Gastrocnemius medialis (tissue), 4 donors: ENCODE data around the gene ANKRD33B. TPM values are rescaled to one million over a fixed set of nuclear protein-coding genes. Genes with fewer than 3 reads are reported as not detected.
"Not testable (repeated sequence)": the region's sequence is repeated elsewhere in the genome, so short reads cannot be mapped to it uniquely, and the experiment has no call there.

Experiments used
- ATAC-seq, 2 donors: fragments of 150-250 bp; one replicate each; pipeline ENCODE4 v1.9.1; 2016
- DNase-seq, 2 donors: peaks; one replicate each; pipeline ENCODE4 v3.0.0-alpha.2; 2019
- H3K27ac ChIP-seq, 4 donors: fragments of 200-600 bp; sonication (generic); 1 replicate in 1 of 4; 2 replicates in 3 of 4; pipeline ENCODE4 v1.5.1; 2016 to 2018; ENCODE audit warnings: mild to moderate bottlenecking in 2 of 4, moderate library complexity in 1 of 4
- H3K27me3 ChIP-seq, 3 donors: fragments of 200-600 bp; sonication (generic) in 2 of 3; 1 replicate in 1 of 3; 2 replicates in 2 of 3; pipeline versions ENCODE4 v1.5.1 to v1.6.0; 2016 to 2019; ENCODE audit warnings: mild to moderate bottlenecking in 1 of 3, moderate library complexity in 1 of 3
- H3K36me3 ChIP-seq, 2 donors: fragments of 200-600 bp; sonication (generic) in 1 of 2; one replicate each; pipeline ENCODE4 v1.5.1; 2017 to 2018
- H3K4me1 ChIP-seq, 2 donors: fragments of 200-600 bp; sonication (generic) in 1 of 2; one replicate each; pipeline ENCODE4 v1.5.1; 2016 to 2017; ENCODE audit warnings: mild to moderate bottlenecking in 2 of 2
- H3K4me3 ChIP-seq, 4 donors: fragments of 200-600 bp; sonication (generic) in 3 of 4; 1 replicate in 1 of 4; 2 replicates in 3 of 4; pipeline ENCODE4 v1.5.1; 2016 to 2019; ENCODE audit warnings: mild to moderate bottlenecking in 2 of 4
- H3K9me3 ChIP-seq, 3 donors: fragments of 200-600 bp; sonication (generic) in 2 of 3; 1 replicate in 1 of 3; 2 replicates in 2 of 3; pipeline ENCODE4 v1.5.1; 2016 to 2019
- POLR2A ChIP-seq, 2 donors: fragments of 450-650 bp; IDR thresholded peaks; one replicate each; pipeline ENCODE4 v1.6.1; 2017; ENCODE audit warnings: antibody characterized with exemption in 2 of 2, mild to moderate bottlenecking in 2 of 2, moderate library complexity in 2 of 2
- in situ Hi-C, 4 donors: fragments of 200-750 bp; cut with MboI; loops; one replicate each; pipeline versions ENCODE4 v1.15.0 to v1.8.0; 2017; ENCODE audit warnings: low sequenced_read_pairs in 4 of 4
- intact Hi-C: fragments of 100-400 bp; cut with DNase I; formaldehyde crosslinking; loops from one replicate; pipeline ENCODE4 v1.15.1; 2023; ENCODE audit warnings: low total_unique reads
- total RNA-seq, 4 donors: library from RNA; depleted of rRNA; stranded (reverse); fragments of >200 nt; gene quantifications; one replicate each; pipeline versions ENCODE4 v1.1.0 to v1.2.3, GENCODE V29; 2016
- TF ChIP-seq, protein P1 (sequence below), 5 experiments: fragments of 450-650 bp in 3 of 5; fragments of 200-600 bp in 2 of 5; sonication (generic) in 2 of 5; IDR thresholded peaks in 4 of 5; conservative IDR thresholded peaks in 1 of 5; 1 replicate in 4 of 5; 2 replicates in 1 of 5; pipeline ENCODE4 v1.5.1; 2016 to 2019; ENCODE audit warnings: antibody characterized with exemption in 5 of 5, mild to moderate bottlenecking in 3 of 5, moderate library complexity in 3 of 5

The ANKRD33B gene
- total RNA-seq, 4 donors from 2014 or later = 2.2 to 38.9 (median 15.1) TPM

DNA sequence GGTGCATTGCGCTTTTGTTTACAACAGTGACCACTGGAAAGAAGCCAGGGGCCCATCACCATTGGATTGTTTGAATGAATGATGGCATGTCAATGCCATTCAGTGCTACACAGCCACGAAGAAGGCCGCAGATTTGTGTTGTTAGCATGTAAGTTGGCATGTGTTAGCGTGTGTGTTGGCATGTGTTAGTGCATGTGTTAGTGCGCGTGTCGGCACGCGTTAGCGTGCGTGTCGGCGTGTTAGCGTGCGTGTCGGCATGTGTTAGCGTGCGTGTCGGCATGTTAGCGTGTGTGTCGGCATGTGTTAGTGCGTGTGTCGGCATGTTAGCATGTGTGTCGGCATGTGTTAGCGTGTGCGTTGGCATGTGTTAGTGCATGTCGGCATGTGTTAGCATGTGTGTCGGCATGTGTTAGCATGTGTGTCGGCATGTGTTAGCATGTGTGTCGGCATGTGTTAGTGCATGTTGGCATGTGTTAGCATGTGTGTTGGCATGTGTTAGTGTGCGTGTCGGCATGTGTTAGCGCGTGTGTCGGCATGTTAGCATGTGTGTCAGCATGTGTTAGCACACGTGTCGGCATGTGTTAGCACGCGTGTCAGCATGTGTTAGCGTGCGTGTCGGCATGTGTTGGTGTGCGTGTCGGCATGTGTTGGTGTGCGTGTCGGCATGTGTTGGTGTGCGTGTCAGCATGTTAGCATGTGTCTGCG, 15.3 kb upstream of the ANKRD33B start:
- DNase-seq (no peak), ATAC-seq (no peak)
- intact Hi-C loops = no loop called here
- in situ Hi-C loops = no loop called here
- Histone ChIP-seq H3K36me3 (no peaks in the 10 kb centered on the region), H3K4me3 (no peak overlapping the region), H3K27ac (no peak overlapping the region), H3K27me3 (no peaks in the 10 kb centered on the region), H3K9me3 (no peaks in the 10 kb centered on the region), H3K4me1 (no peaks in the 10 kb centered on the region)
- TF ChIP-seq, protein P1, sequence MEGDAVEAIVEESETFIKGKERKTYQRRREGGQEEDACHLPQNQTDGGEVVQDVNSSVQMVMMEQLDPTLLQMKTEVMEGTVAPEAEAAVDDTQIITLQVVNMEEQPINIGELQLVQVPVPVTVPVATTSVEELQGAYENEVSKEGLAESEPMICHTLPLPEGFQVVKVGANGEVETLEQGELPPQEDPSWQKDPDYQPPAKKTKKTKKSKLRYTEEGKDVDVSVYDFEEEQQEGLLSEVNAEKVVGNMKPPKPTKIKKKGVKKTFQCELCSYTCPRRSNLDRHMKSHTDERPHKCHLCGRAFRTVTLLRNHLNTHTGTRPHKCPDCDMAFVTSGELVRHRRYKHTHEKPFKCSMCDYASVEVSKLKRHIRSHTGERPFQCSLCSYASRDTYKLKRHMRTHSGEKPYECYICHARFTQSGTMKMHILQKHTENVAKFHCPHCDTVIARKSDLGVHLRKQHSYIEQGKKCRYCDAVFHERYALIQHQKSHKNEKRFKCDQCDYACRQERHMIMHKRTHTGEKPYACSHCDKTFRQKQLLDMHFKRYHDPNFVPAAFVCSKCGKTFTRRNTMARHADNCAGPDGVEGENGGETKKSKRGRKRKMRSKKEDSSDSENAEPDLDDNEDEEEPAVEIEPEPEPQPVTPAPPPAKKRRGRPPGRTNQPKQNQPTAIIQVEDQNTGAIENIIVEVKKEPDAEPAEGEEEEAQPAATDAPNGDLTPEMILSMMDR (IDR thresholded peaks at IDR 0.05 in 4 of 5, conservative IDR thresholded peaks at IDR 0.05 in 1 of 5) = no peak
- no peak for TF ChIP-seq POLR2A (IDR thresholded peaks at IDR 0.05)

DNA sequence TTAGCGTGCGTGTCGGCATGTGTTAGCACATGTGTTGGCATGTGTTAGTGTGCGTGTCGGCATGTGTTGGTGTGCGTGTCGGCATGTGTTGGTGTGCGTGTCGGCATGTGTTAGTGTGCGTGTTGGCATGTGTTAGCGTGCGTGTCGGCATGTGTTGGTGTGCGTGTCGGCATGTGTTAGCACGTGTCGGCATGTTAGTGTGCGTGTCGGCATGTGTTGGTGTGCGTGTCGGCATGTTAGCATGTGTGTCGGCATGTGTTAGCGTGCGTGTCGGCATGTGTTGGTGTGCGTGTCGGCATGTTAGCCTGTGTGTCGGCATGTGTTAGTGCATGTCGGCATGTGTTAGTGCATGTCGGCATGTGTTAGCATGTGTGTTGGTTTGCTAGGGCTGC, 14.8 kb upstream of the ANKRD33B start:
- H3K36me3 ChIP-seq, ATAC-seq, H3K4me3 ChIP-seq, in situ Hi-C loops, H3K27me3 ChIP-seq, intact Hi-C loops, H3K4me1 ChIP-seq, DNase-seq, H3K9me3 ChIP-seq, H3K27ac ChIP-seq: not testable (repeated sequence)

DNA sequence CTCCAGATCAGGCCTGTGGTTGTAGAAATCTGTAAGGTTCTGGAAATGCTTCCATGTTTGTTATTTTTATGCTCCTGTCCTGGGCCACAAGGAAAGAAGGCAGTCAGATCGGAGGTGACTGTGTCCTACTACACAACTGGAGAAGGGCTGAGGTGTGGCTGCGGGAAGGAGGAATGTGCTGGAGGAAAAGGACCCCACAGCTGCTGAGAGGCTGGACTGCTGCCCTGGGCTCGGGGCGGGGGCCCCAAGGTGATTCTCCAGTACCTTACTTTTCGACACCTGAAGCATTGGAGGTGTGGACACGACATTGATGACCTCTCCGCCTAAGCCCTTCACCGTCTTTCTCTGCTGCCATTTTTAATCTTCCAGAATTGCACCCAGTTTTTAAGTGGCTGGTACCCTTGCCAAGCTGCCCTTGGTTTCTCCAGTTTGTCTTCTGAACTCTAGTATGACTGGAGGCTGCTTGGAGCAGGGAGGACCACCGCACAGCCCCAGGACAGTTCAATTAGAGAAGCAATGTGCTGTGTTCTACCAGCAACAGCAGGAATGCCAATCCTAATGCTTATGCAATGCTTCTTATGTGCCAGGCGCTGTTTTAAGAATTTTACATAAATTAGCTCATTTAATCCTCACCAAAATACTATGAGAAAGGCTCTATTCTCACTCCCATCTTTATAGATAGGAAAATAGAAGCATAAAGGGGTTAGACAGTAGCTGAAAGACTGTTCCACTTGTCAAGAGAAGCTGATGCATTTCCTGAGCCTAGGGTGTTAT, 13.5 kb upstream of the ANKRD33B start:
- ATAC-seq (no peak), DNase-seq (no peak)
- TF ChIP-seq, protein P1 (IDR thresholded peaks at IDR 0.05 in 4 of 5, conservative IDR thresholded peaks at IDR 0.05 in 1 of 5) = no peak
- no peak for TF ChIP-seq POLR2A (IDR thresholded peaks at IDR 0.05)
- H3K9me3 ChIP-seq = no peaks in the 10 kb centered on the region
- in situ Hi-C loops = no loop called here
- intact Hi-C loops = no loop called here
- no peaks in the 10 kb centered on the region for H3K4me1 ChIP-seq
- H3K27ac ChIP-seq = no peak overlapping the region
- H3K27me3 ChIP-seq = peaks cover 0 to 3% (median 0%) of the 10 kb centered on the region in 3 donors
- no peaks in the 10 kb centered on the region for H3K36me3 ChIP-seq
- no peak overlapping the region for H3K4me3 ChIP-seq

DNA sequence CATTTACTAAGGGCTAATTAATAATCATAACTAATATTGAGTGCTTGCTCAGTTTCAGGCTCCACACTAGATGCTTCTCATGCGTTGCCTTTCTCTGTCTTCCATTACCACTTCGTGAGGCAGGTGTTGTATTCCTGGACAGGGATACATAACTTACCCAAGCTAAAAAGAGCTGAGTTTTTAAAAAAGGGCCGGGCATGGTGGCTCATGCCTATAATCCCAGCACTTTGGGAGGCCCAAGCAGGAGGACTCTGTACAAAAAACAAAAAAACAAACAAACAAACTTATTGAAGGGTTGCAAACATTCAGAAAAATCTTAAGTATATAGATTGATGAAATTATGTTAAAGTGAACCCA, 12.1 kb upstream of the ANKRD33B start:
- in situ Hi-C loops = no loop called here
- Histone ChIP-seq H3K27me3 (peaks cover 0 to 4% (median 0%) of the 10 kb centered on the region in 3 donors), H3K4me1 (no peaks in the 10 kb centered on the region), H3K36me3 (no peaks in the 10 kb centered on the region), H3K27ac (no peak overlapping the region), H3K4me3 (no peak overlapping the region), H3K9me3 (no peaks in the 10 kb centered on the region)
- ATAC-seq = no peak
- intact Hi-C loops = no loop called here
- no peak for TF ChIP-seq POLR2A (IDR thresholded peaks at IDR 0.05)
- TF ChIP-seq, protein P1 (IDR thresholded peaks at IDR 0.05 in 4 of 5, conservative IDR thresholded peaks at IDR 0.05 in 1 of 5) = no peak
- DNase-seq = no peak
